GM21381 (cell line): ENCODE measurements around the gene SRD5A3.
A peak's percentile ranks its signal among the peaks of the same experiment; 100 is the strongest.

Experiments used
- ATAC-seq: cut with Tn5 transposase; IDR thresholded peaks from one replicate; pipeline ENCODE4 v1.9.1; 2021; ENCODE audit warnings: mild to moderate bottlenecking, moderate library complexity; ENCODE audit not compliant: unreplicated experiment

Gene SRD5A3

DNA sequence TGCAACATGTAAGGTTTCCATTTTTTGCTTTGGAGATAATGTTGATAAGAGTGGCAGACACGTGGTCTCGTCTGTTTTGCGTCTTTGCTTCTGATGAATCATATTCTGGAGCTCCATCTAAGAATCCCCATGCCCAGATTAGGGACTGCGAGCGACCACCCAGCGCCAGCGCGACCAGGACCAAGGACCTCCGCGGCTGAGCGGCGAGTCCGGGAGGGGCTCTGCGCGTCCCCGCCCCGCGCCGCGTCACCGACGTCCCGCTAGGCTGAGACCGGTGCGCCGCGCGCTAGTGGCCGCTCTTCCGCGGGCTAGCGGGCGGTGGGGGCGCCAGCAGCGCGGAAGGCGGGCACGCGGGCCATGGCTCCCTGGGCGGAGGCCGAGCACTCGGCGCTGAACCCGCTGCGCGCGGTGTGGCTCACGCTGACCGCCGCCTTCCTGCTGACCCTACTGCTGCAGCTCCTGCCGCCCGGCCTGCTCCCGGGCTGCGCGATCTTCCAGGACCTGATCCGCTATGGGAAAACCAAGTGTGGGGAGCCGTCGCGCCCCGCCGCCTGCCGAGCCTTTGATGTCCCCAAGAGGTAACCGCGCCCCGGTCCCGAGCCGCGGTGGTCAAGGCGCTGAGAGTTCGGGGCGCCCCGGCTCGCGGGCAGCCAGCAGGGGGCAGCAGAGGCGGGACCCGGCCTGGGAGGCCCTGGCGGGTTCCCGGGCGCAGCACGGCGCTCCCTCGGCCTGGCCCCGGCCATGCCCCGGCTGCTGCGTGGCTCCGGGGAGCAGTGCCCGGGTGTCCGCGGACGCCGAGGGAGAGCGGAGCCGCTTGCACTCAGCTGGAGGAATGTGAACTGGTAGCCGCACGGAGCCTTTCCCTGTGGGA is at the start of gene SRD5A3:
Gene SRD5A3 (plus strand): TSS at position 263 of the 871 bp plus-strand sequence. CDS start 95 bp downstream, at position 358.
- ATAC-seq: peak; percentile 95

DNA sequence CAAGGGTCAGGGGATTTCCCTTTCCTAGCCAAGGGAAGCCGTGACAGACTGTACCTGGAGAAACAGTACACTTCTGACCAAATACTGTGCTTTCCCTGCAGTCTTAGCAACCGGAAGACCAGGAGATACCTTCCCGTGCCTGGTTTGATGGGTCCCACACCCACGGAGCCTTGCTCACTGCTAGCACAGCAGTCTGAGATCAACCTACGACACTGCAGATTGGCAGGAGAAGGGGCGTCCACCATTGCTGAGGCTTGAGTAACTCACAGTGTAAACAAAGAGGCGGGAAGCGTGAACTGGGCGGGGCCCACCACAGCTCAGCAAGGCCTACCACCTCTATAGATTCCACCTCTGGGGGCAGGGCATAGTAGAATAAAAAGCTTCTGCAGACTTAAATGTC is 48.7 kb upstream of the SRD5A3 start:
- ATAC-seq: no peak

- ATAC-seq: no peak
Observed at GRCh38 chr4:55303760-55304165, 42.3 kb upstream of the SRD5A3 start.

- no peak for ATAC-seq
Observed at GRCh38 chr4:55304303-55304702, 41.7 kb upstream of the SRD5A3 start.

DNA sequence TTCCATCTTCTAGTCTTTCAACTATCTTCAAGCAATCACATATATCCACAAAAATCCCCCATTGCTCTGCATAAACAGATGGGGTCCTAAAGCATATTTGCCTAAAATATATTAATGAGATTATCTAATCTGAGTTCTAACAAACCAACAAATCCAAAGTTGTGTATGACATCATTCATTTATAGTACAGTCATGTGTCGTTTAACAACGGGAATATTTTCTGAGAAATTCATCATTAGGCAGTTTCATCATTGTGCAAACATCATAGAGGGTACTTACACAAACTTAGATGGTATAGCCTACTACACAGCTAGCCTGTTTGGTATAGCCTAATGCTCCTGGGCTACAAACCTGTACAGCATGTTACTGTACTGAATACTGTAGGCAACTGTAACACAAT is 38.0 kb upstream of the SRD5A3 start:
- no peak for ATAC-seq

DNA sequence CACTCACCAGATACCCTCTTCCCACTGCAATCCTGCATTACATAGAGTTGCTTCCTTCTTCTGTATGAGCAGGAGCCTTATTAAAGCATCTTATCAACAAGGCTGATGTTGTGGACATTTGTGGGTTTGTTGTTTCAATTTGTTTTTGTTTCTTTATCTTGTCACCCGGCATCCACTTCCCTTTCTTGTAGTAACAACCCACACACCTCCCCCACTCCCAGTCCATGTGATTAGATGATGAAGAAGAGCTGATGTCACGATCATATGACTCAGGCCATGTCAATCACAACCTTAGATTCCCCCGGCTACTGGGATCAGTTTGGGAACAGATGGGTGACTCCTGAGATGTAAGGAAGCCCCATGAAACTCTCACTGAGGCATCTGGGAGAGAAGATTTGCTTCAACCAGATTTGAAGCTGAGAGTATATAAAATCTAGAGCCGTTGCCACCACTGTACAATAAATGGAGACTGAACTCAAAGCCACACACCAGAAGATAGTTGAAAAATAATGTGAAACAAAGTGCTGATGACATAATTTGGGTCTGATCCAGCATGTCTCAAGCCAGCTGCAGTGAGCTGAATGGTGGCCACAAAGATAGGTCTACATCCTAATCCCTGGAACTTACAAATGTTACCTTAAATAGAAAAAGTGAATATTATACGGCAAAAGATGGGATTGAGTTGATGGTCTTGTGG is 34.1 kb upstream of the SRD5A3 start:
- ATAC-seq: no peak

DNA sequence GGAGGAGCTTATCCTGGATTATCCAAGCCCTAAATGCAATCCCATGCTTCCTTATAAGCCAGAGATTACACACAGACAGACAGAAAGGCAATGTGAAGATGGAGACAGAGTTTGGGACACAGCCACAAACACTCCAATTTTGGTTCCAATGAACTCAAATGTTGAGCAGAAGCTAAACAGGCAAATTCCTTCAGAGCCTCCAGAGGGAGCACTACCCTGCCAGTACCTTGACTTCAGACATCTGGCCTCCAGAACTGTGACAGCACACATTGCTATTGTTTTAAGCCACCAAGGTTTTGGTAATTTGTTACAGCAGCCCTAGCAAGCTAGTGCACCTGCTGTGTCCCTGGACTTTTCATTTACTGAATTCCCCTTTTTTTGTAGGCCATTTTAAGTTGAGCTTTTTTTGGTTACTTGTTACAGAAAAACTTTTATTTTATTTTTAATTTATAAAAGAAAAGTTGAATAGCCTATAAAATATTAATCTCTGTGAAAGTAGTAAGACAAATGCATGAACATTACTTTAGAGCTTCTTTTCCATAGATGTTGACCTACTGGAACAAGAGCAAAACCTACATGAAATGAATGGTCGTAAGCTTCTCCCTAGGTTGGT is 33.4 kb upstream of the SRD5A3 start:
- ATAC-seq: peak; percentile 71

- no peak for ATAC-seq
Observed at GRCh38 chr4:55314141-55314820, 31.8 kb upstream of the SRD5A3 start.

- ATAC-seq: no peak
Observed at GRCh38 chr4:55318175-55319129, 27.6 kb upstream of the SRD5A3 start.

GRCh38 chr4:55321707-55322264 is 24.3 kb upstream of the SRD5A3 start:
- no peak for ATAC-seq

DNA sequence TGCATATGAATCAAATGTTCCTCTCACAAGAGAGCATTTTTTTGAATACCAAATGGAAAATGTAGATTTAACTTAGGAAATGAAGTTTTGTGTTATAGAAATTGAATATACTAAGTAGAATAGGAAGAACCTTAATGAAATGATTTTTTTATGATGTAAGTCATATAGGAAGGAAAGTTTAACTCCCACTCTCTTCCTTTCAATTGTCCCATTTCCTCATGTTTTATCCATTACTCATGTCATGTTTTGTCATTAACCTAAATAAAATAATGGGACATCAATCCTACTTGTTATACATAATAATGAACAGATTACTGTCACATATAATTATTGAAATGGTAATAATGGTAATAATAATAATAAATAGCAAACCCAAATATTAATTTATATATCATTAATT is 22.7 kb upstream of the SRD5A3 start:
- no peak for ATAC-seq

- no peak for ATAC-seq
Observed at GRCh38 chr4:55326629-55327028, 19.4 kb upstream of the SRD5A3 start.

GRCh38 chr4:55329012-55329411 is 17.0 kb upstream of the SRD5A3 start:
- no peak for ATAC-seq

DNA sequence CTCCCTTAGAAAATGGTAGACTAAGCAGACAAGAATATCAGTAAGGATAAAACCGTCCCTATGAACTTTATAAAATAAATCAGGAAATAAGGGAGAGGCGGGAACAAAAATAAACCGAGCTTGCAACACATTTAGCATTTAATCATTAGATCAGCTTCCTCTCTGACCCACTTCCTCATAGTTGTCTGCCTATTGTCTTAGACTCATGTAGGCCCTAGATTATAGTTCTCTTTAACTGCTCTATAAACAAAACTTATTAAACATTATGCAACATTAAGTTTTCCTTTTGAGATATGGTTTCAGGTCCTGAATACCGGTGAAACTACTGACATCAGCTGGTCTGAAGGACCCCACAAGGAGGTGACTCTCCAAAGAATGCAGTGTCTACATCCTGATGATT is 15.8 kb upstream of the SRD5A3 start:
- ATAC-seq: no peak

DNA sequence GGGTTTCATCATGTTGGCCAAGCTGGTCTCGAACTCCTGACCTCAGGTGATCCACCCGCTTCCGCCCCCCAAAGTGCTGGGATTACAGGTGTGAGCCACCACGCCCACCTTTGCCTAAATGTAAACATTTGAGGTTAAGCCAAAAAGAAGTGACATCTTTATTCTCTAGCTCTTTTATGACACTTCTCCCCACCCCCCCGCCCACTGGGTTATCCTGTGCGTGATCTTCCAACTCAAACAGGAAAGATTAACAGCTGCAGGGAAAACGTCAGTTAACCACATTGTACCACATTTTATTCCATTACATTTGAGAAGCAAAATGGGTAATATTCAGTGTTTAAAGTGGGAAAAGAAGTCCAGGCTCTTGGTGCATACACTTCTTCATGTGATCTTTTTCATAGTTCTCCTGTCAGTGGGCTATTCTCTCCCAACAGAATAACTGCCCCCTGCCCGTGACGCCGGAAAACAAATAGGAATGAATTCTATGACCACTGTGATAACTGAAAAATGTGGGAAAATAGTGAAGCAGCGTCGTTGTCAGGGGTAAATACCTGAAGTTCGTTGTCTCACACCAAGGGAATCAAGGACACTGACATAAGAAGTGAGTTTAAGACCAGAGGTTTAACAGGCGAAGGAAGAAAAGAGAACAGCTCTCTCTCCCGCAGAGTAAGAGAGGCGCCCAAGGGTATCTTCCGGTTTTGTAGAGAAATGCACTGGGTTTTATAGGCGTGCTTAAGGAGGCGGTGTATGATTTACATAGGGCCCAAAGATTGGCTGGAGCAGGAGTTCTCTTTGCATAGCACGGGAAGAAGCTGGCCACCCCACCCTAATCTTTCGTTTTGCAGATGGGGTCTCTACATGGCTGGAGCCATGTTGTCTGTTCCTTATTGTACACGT is 9.7 kb upstream of the SRD5A3 start:
- ATAC-seq: no peak

DNA sequence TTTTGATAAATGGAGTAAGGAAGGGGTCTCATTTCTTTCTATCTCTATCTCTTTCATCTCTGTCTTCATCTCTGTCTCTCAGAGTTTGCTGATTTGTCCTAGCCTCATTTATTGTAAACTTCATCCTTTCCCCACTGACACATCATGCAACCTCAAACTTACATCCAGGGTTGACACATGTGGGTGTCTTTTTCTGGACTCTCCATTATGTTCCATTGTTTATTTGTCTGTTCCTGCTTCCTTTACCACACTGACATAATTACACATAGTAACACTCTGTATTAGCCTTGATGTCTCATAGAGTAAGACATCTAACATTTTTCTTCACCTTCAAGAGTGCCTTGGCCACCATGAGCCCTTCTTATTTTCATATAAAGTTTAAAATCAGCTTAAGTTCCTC is 8.1 kb upstream of the SRD5A3 start:
- ATAC-seq: no peak

DNA sequence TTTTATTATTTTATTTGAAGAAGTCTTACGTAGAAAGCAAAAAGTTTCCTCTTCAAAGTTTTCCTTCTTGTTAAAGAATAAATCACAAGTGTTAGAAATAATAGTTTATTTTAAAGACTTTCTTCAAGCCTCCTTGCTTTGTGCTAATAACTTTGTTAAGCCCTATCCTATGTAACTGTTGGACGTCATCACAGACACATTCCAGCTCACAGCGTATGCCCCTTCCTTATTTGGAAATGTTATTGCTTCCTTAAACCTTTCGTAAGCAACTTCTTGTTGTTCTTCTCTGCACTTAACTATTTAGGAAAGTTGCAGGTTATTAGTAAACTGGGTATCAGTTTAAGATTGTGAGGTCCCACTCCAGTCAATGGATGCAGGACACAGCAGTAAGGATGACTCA is 7.6 kb upstream of the SRD5A3 start:
- ATAC-seq: no peak

GRCh38 chr4:55340266-55340665 is 5.8 kb upstream of the SRD5A3 start:
- no peak for ATAC-seq

- no peak for ATAC-seq
Observed at GRCh38 chr4:55343887-55344286, 2.2 kb upstream of the SRD5A3 start.
